Transverse colon (tissue), 4 donors: ENCODE data around the gene OR6C1. TPM values are rescaled to one million over a fixed set of nuclear protein-coding genes. Genes with fewer than 3 reads are reported as not detected.
"Not testable (repeated sequence)": the region's sequence is repeated elsewhere in the genome, so short reads cannot be mapped to it uniquely, and the experiment has no call there.

Experiments used
- DNase-seq: peaks from one replicate; pipeline ENCODE4 v3.0.0-alpha.2; 2019
- H3K27ac ChIP-seq, 4 donors: fragments of 200-600 bp; sonication (generic); 2 replicates each; pipeline ENCODE4 v1.5.1; 2016 to 2018; ENCODE audit warnings: inconsistent platforms in 4 of 4
- H3K27me3 ChIP-seq: fragments of 200-600 bp; sonication (generic); 2 replicates; pipeline ENCODE4 v1.5.1; 2017; ENCODE audit warnings: inconsistent platforms
- H3K36me3 ChIP-seq, 4 donors: fragments of 200-600 bp; sonication (generic); 2 replicates each; pipeline ENCODE4 v1.5.1; 2017 to 2019; ENCODE audit warnings: inconsistent platforms in 4 of 4
- H3K4me1 ChIP-seq, 4 donors: fragments of 200-600 bp; sonication (generic); 2 replicates each; pipeline ENCODE4 v1.5.1; 2017 to 2020; ENCODE audit warnings: inconsistent platforms in 4 of 4
- H3K4me3 ChIP-seq, 4 donors: fragments of 200-600 bp; sonication (generic); 1 replicate in 1 of 4; 2 replicates in 3 of 4; pipeline versions ENCODE4 v1.5.1 to v1.6.1; 2017 to 2019; ENCODE audit warnings: inconsistent platforms in 4 of 4
- H3K9me3 ChIP-seq, 2 donors: fragments of 200-600 bp; sonication (generic); 2 replicates each; pipeline ENCODE4 v1.5.1; 2017 to 2019; ENCODE audit warnings: inconsistent platforms in 2 of 2
- EP300 ChIP-seq: sonication (generic); formaldehyde crosslinking; IDR thresholded peaks from one replicate; pipeline ENCODE4 v1.6.1; 2017; ENCODE audit warnings: antibody characterized with exemption, low read depth
- POLR2A ChIP-seq: fragments of 450-650 bp; IDR thresholded peaks from one replicate; pipeline ENCODE4 v1.6.1; 2016; ENCODE audit warnings: antibody characterized with exemption, mild to moderate bottlenecking, moderate library complexity
- POLR2AphosphoS5 ChIP-seq, 3 donors: sonication (generic); formaldehyde crosslinking; IDR thresholded peaks; one replicate each; pipeline ENCODE4 v1.6.1; 2016; ENCODE audit warnings: antibody characterized with exemption in 3 of 3
- WGBS, 2 donors: methylation state at CpG; one replicate each; pipeline ENCODE4 v1.1.5; 2018; ENCODE audit warnings: low coverage in 1 of 2; 5-methylcytosine and 5-hydroxymethylcytosine counted together
- in situ Hi-C, 4 donors: fragments of 200-750 bp; cut with MboI; loops; one replicate each; pipeline versions ENCODE4 v1.15.0 to v1.15.1; 2017; ENCODE audit warnings: low sequenced_read_pairs in 3 of 4, low pct_ligation_motif_present in 1 of 4, low pct_unique_long_range_greater_than_20kb in 1 of 4
- intact Hi-C: fragments of 100-400 bp; cut with DNase I; formaldehyde crosslinking; loops from one replicate; pipeline ENCODE4 v1.15.1; 2023; ENCODE audit warnings: low total_unique reads
- total RNA-seq, 4 donors: library from RNA; depleted of rRNA; stranded (reverse); fragments of >200 nt; gene quantifications; one replicate each; pipeline ENCODE4 v1.1.0, GENCODE V29; 2016
- TF ChIP-seq, protein P1 (sequence below), 5 experiments: fragments of 200-600 bp in 3 of 5; fragments of 450-650 bp in 2 of 5; sonication (generic) in 3 of 5; IDR thresholded peaks; 1 replicate in 2 of 5; 2 replicates in 3 of 5; pipeline ENCODE4 v1.5.1; 2016 to 2017; ENCODE audit warnings: antibody characterized with exemption in 5 of 5, inconsistent platforms in 3 of 5, mild to moderate bottlenecking in 2 of 5, moderate library complexity in 1 of 5

OR6C1 gene
- total RNA-seq, 4 donors from 2014 or later, result not detected

DNA sequence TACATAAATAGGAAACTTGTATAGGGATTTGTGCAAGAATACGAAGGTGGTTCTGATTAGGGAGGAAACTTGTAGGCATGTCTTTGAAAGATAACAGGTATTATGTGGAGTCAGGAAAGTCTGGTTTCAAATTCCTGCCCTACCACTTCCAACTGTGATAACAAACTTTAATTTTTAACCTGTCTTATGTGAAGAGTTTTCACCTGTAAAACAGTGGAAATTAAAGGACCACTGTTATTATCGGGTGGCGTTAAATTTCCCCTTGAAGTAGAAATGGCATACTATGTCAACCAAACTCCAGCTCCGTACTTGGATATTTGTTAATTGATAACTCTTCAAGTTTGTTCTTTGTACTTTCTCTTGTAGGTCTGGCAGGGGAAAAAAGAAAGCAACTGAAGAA lies 6.1 kb downstream of the OR6C1 start:
- Histone ChIP-seq H3K27ac (no peak overlapping the region), H3K9me3 (no peaks in the 10 kb centered on the region), H3K36me3 (no peaks in the 10 kb centered on the region), H3K4me1 (no peaks in the 10 kb centered on the region), H3K4me3 (no peak overlapping the region), H3K27me3 (no peaks in the 10 kb centered on the region)
- DNase-seq, result no peak
- in situ Hi-C loops, result no loop called here
- TF ChIP-seq POLR2AphosphoS5 (IDR thresholded peaks at IDR 0.05) (no peak), EP300 (no peak), POLR2A (no peak)
- TF ChIP-seq, protein P1, sequence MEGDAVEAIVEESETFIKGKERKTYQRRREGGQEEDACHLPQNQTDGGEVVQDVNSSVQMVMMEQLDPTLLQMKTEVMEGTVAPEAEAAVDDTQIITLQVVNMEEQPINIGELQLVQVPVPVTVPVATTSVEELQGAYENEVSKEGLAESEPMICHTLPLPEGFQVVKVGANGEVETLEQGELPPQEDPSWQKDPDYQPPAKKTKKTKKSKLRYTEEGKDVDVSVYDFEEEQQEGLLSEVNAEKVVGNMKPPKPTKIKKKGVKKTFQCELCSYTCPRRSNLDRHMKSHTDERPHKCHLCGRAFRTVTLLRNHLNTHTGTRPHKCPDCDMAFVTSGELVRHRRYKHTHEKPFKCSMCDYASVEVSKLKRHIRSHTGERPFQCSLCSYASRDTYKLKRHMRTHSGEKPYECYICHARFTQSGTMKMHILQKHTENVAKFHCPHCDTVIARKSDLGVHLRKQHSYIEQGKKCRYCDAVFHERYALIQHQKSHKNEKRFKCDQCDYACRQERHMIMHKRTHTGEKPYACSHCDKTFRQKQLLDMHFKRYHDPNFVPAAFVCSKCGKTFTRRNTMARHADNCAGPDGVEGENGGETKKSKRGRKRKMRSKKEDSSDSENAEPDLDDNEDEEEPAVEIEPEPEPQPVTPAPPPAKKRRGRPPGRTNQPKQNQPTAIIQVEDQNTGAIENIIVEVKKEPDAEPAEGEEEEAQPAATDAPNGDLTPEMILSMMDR (IDR thresholded peaks at IDR 0.05), result no peak
- intact Hi-C loops, result no loop called here
- WGBS, 2 donors, result 38 to 42% methylated on average over 4 of the region's 4 CpGs

DNA sequence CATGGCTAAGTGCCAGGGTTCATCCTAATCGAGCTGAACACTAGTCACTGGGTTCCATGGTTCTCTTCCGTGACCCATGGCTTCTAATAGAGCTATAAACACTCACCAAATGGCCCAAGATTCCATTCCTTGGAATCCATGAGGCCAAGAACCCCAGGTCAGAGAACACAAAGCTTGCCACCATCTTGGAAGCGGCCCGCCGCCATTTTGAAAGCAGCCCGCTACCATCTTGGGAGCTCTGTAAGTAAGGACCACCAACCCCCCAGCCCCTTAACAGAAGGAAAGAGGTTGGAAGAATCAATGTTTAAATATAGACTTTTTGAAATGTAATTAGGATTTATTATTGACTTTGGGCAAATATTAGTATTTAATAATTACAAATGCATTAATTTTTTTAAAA lies 11.7 kb downstream of the OR6C1 start:
- H3K27me3 ChIP-seq, H3K36me3 ChIP-seq, H3K9me3 ChIP-seq, H3K27ac ChIP-seq, in situ Hi-C loops, intact Hi-C loops, H3K4me3 ChIP-seq, DNase-seq, H3K4me1 ChIP-seq: not testable (repeated sequence)
- WGBS, 2 donors, result 94 to 100% methylated on average over 4 to 6 of the region's 6 CpGs

DNA sequence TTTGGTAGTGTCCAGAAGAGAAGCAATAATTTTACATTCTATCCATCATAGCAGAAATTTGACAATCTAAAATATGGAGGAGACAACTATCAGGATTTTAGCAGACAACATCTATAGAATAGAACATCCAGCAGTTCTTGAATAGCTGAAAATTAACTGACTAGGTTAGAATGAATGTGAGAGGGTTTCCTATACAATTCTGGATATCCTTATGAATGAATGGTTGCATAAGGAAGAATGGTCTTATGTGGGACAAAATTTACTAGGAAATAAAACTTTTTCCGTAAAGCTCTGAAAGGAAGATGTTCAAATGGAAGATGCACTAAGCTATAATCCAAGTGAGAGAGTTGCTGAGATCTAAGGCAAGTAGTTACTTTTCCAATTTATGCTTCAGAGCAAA lies 16.3 kb downstream of the OR6C1 start, which contains the start of gene OR6C3:
OR6C3 (plus strand) TSS at position 301 of the 400 bp plus-strand sequence. CDS start 955 bp downstream, outside the sequence.
- H3K27ac ChIP-seq, result no peak within 1 kb of the TSS
- DNase-seq, result no peak
- TF ChIP-seq, protein P1 (IDR thresholded peaks at IDR 0.05), result no peak
- TF ChIP-seq EP300 (no peak), POLR2A (no peak)
- H3K27me3 ChIP-seq, result no peaks in the 10 kb centered on the region
- WGBS, 2 donors, result 88 to 100% methylated on average over 1 of the region's 1 CpG
- no peaks in the 10 kb centered on the region for H3K4me1 ChIP-seq
- no peaks in the 10 kb centered on the region for H3K36me3 ChIP-seq
- no peak within 1 kb of the TSS for H3K4me3 ChIP-seq
- in situ Hi-C loops (no loop called here), intact Hi-C loops (no loop called here)
- H3K9me3 ChIP-seq, result no peaks in the 10 kb centered on the region

DNA sequence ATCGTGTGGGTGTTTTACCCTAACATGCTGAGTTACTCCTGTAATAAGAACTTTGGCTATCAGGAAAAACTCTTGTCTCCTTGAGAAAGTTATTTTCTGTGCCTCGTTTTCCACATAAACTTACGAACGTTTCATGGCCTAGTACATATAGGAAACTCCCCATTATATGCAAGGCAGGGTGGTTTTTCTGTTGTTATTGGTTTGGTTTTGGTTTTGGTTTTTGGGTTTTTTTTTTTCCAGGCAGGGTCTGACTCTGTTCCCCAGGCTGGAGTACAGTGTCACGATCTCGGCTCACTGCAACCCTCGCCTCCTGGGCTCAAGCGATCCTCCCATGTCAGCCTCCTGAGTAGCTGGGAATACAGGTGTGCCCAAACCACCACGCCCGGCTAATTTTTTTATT lies 21.9 kb downstream of the OR6C1 start:
- H3K27me3 ChIP-seq, result no peaks in the 10 kb centered on the region
- H3K36me3 ChIP-seq, result no peaks in the 10 kb centered on the region
- no peak overlapping the region for H3K4me3 ChIP-seq
- no peaks in the 10 kb centered on the region for H3K4me1 ChIP-seq
- H3K27ac ChIP-seq, result no peak overlapping the region
- no peak for DNase-seq
- no peaks in the 10 kb centered on the region for H3K9me3 ChIP-seq
- TF ChIP-seq, protein P1 (IDR thresholded peaks at IDR 0.05), result no peak
- TF ChIP-seq EP300 (no peak), POLR2A (no peak), POLR2AphosphoS5 (IDR thresholded peaks at IDR 0.05) (no peak)
- 74 to 80% methylated on average over 4 to 10 of the region's 10 CpGs for WGBS, 2 donors
- intact Hi-C loops (no loop called here), in situ Hi-C loops (no loop called here)

DNA sequence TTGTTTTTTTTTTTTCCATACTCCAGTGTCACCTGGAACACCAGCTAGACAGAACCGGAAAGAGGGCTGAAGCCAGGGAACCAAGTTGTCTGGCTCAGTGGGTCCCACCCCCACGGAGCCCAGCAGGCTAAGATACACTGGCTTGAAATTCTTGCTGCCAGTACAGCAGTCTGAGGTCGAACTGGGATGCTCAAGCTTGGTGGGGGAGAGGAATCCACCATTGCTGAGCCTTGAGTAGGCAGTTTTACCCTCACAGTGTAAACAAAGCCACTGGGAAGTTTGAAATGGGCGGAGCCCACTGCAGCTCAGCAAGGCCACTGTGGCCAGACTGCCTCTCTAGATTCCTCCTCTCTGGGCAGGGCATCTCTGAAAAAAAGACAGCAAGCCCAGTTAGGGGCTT lies 41.2 kb downstream of the OR6C1 start:
- H3K9me3 ChIP-seq, H3K27ac ChIP-seq, intact Hi-C loops, in situ Hi-C loops, DNase-seq, H3K36me3 ChIP-seq, H3K4me1 ChIP-seq, H3K4me3 ChIP-seq, H3K27me3 ChIP-seq: not testable (repeated sequence)
- WGBS, 2 donors, result 68% methylated on average over 4 of the region's 4 CpGs; no CpG with 5 or more reads in 1 of the 2 donors
